Measurements from ENCODE around the gene RBBP5. TPM values are rescaled to one million over a fixed set of nuclear protein-coding genes. Genes with fewer than 3 reads are reported as not detected.

Gene RBBP5
- total RNA-seq, 1 experiment from 2014 or later = 24.5 TPM

DNA sequence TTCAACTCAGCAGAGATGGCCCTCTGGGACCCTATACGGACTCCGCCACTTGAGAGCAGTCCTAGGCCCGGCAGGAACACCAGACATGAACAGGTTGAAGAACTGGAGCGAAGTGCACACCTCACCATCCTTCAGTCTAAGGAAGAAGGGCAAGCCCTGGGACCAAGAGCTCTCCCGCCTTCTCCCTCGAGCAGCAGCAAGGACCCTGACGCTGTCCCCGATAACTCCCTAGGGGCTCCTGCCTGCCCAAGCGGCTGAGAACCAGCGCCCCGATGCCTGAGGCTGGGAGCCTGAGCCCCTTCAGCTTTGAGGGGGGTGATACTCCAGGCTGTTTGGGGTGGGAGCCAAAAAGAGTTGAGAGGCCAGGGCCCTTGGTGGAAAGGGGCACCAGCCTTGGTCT is 47.7 kb downstream of the RBBP5 start:
- Histone ChIP-seq H3K4me2 (ENCODE audit: low read length) (no peak overlapping the region), H3K9me3 (ENCODE audit: control insufficient read depth in 1 of 2, insufficient read depth in 1 of 2, low read depth in 1 of 2, low read length in 2 of 2) (no peaks in the 10 kb centered on the region), H3K4me3 (replicated peaks in 1 of 2; ENCODE audit: low read depth in 1 of 2, low read length in 2 of 2) (no peak overlapping the region), H3K36me3 (ENCODE audit: control insufficient read depth in 1 of 2, insufficient read depth in 2 of 2, low read length in 2 of 2) (no peaks in the 10 kb centered on the region), H3K9ac (ENCODE audit: low read length) (no peak overlapping the region), H3K4me1 (ENCODE audit: control insufficient read depth in 1 of 2, insufficient read depth in 2 of 2, low read length in 2 of 2) (no peaks in the 10 kb centered on the region), H2AFZ (ENCODE audit: low read depth, low read length, poor library complexity, severe bottlenecking) (no peak overlapping the region), H3K9me2 (ENCODE audit: insufficient read depth) (no peaks in the 10 kb centered on the region), H3K27me3 (ENCODE audit: insufficient read depth, low read length) (no peaks in the 10 kb centered on the region), H3K27ac (ENCODE audit: low read depth, low read length) (no peak overlapping the region), H4K20me1 (ENCODE audit: insufficient read depth) (no peaks in the 10 kb centered on the region), H3K79me2 (ENCODE audit: insufficient read depth, low read length) (no peaks in the 10 kb centered on the region)
- DNase-seq (ENCODE audit: low read depth, low spot score) (no peak), ATAC-seq (no peak)
- no TSS peak for BruUV-seq (replicated peaks)
- POLR2A ChIA-PET = interaction anchor here (0.6 kb wide), 1 partner anchor 12 kb away, joined by 3 read pairs; no protein-coding TSS in a partner anchor
- CTCF ChIA-PET = interaction anchor here (0.6 to 1.4 kb wide), 3 partner anchors 9 to 12 kb away, joined by 3 to 6 read pairs (median 4); no protein-coding TSS in a partner anchor
- TF ChIP-seq, protein P1, sequence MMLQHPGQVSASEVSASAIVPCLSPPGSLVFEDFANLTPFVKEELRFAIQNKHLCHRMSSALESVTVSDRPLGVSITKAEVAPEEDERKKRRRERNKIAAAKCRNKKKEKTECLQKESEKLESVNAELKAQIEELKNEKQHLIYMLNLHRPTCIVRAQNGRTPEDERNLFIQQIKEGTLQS (IDR thresholded peaks at IDR 0.05) = no peak
- TF ChIP-seq SP1 (IDR thresholded peaks at IDR 0.05; ENCODE audit: low read depth) (no peak), SIN3A (IDR thresholded peaks at IDR 0.05; ENCODE audit: low read depth) (no peak), EZH2phosphoT487 (IDR thresholded peaks at IDR 0.05; ENCODE audit: borderline replicate concordance) (no peak), YY1 (IDR thresholded peaks at IDR 0.05; ENCODE audit: extremely low read depth, insufficient replicate concordance, low read depth, low read length) (no peak), SRF (IDR thresholded peaks at IDR 0.05; ENCODE audit: low read depth) (no peak), RAD21 (IDR thresholded peaks at IDR 0.05; ENCODE audit: low read depth) (no peak), CEBPB (IDR thresholded peaks at IDR 0.05; ENCODE audit: low read depth) (no peak)
- TF ChIP-seq, protein P2, sequence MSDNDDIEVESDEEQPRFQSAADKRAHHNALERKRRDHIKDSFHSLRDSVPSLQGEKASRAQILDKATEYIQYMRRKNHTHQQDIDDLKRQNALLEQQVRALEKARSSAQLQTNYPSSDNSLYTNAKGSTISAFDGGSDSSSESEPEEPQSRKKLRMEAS (IDR thresholded peaks at IDR 0.05) = no peak
- TF ChIP-seq, protein P3, sequence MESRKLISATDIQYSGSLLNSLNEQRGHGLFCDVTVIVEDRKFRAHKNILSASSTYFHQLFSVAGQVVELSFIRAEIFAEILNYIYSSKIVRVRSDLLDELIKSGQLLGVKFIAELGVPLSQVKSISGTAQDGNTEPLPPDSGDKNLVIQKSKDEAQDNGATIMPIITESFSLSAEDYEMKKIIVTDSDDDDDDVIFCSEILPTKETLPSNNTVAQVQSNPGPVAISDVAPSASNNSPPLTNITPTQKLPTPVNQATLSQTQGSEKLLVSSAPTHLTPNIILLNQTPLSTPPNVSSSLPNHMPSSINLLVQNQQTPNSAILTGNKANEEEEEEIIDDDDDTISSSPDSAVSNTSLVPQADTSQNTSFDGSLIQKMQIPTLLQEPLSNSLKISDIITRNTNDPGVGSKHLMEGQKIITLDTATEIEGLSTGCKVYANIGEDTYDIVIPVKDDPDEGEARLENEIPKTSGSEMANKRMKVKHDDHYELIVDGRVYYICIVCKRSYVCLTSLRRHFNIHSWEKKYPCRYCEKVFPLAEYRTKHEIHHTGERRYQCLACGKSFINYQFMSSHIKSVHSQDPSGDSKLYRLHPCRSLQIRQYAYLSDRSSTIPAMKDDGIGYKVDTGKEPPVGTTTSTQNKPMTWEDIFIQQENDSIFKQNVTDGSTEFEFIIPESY (IDR thresholded peaks at IDR 0.05; ENCODE audit: extremely low read depth, insufficient replicate concordance, low read length) = no peak
- RAD21 ChIA-PET (ENCODE audit: low non-redundant PET in 1 of 2, low total read pairs in 2 of 2, uncharacterized antibody in 2 of 2, unreplicated experiment in 2 of 2) = no interaction called here
- intact Hi-C loops (cut with micrococcal nuclease) = no loop called here

All from HCT116 (cell line).